Activated CD8-positive, alpha-beta T cell treated with anti-CD3 and anti-CD28 coated beads, Interleukin-2, amount 10 ng/mL, durations not matched to agents 7 days and 5 days (primary cell): ENCODE data around the gene RNF7. TPM values are rescaled to one million over a fixed set of nuclear protein-coding genes. Genes with fewer than 3 reads are reported as not detected.

Source experiments
- ATAC-seq: fragments of 150-1000 bp; cut with Tn5 transposase; one replicate; pipeline ENCODE4 v1.10.0; 2021; ENCODE audit warnings: moderate library complexity
- CTCF ChIA-PET: fragments of 350-600 bp; sonication (Branson Sonifier 250); formaldehyde crosslinking; loops from one replicate; lab custom pipeline; 2021; ENCODE audit warnings: antibody characterized with exemption; lab: Charles Lee
- POLR2A ChIA-PET: fragments of 350-600 bp; sonication (Branson Sonifier 250); formaldehyde crosslinking; loops from one replicate; lab custom pipeline; 2021; ENCODE audit warnings: antibody characterized with exemption; lab: Charles Lee
- DNase-seq: peaks from one replicate; pipeline ENCODE4 v3.0.0-alpha.2; 2020
- H3K27ac Mint-ChIP-seq: one replicate; pipeline ENCODE4 v1.8.0; 2021; ENCODE audit warnings: mild to moderate bottlenecking, mixed read lengths
- H3K27me3 Mint-ChIP-seq: one replicate; pipeline ENCODE4 v1.8.0; 2021; ENCODE audit warnings: low read depth, mixed read lengths
- H3K36me3 Mint-ChIP-seq: one replicate; pipeline ENCODE4 v1.8.0; 2021; ENCODE audit warnings: low read depth, mixed read lengths
- H3K4me1 Mint-ChIP-seq: one replicate; pipeline ENCODE4 v1.8.0; 2021; ENCODE audit warnings: low read depth, mixed read lengths
- H3K4me3 Mint-ChIP-seq: one replicate; pipeline ENCODE4 v1.8.0; 2021; ENCODE audit warnings: mild to moderate bottlenecking, mixed read lengths
- H3K9me3 Mint-ChIP-seq: one replicate; pipeline ENCODE4 v1.8.0; 2022; ENCODE audit warnings: mixed read lengths; ENCODE audit not compliant: insufficient read depth
- total RNA-seq, 2 experiments: library from RNA; stranded (reverse); gene quantifications; one replicate each; pipeline ENCODE4 v1.2.3, GENCODE V29; 2021

The RNF7 gene
- total RNA-seq, 2 experiments from 2014 or later: 58.5 to 61.2 TPM

DNA sequence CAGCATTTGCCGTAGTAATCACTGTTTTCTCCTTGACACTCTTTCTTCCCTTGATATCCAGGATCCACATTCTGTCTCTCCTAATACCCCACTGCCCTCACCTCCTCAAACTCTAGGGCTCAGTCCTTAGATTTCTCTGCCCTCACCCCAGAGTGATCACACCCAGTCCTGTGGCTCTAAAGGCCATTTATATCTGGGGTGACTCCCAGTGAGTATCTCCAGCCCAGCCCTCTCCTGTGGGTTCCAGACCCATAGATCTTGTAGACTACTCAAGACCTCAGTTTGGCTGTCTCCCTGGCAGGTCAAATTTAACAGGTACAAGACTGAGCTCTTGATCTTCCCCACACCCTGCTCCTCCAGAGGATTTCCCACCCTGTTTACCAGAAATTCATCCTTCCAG is 26.4 kb downstream of the RNF7 start:
- no peaks in the 10 kb centered on the region for H3K27me3 Mint-ChIP-seq
- H3K9me3 Mint-ChIP-seq: no peaks in the 10 kb centered on the region
- DNase-seq (no peak), ATAC-seq (no peak)
- H3K36me3 Mint-ChIP-seq: no peaks in the 10 kb centered on the region
- H3K4me3 Mint-ChIP-seq: no peak overlapping the region
- ChIA-PET CTCF (interaction anchor here (1.2 kb wide), 1 partner anchor 12 kb away, joined by 3 read pairs; no protein-coding TSS in a partner anchor), POLR2A (no interaction called here)
- peaks cover 5% of the 10 kb centered on the region for H3K4me1 Mint-ChIP-seq
- no peak overlapping the region for H3K27ac Mint-ChIP-seq

- Mint-ChIP-seq H3K4me3 (no peak overlapping the region), H3K27me3 (no peaks in the 10 kb centered on the region), H3K9me3 (no peaks in the 10 kb centered on the region), H3K36me3 (no peaks in the 10 kb centered on the region), H3K4me1 (peaks cover 5% of the 10 kb centered on the region), H3K27ac (no peak overlapping the region)
- no peak for DNase-seq
- CTCF ChIA-PET: interaction anchor here (1.2 kb wide), 1 partner anchor 12 kb away, joined by 3 read pairs; no protein-coding TSS in a partner anchor
- POLR2A ChIA-PET: no interaction called here
- ATAC-seq: peak; percentile 23
Observed at GRCh38 chr3:141764986-141765385, 26.9 kb downstream of the RNF7 start.

DNA sequence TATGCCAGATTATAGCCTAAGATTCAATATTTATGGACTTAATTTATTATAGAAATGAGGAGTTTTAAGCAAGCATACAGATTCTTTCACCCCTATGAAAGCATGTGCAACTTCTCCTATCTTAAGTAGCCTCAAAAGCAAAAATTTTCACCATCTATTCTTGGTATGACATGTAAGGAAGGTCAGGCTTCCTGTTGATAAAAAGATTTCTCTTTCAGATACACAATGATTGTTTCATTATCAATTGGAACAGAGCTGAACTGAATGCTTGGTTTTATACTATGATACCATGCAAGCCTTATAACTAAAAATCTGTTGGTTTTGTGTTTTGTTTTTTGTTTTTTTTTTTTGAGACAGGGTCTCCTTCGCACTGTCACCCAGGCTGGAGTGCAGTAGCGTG is 29.0 kb downstream of the RNF7 start:
- peaks cover 5% of the 10 kb centered on the region for H3K4me1 Mint-ChIP-seq
- H3K27me3 Mint-ChIP-seq: no peaks in the 10 kb centered on the region
- ATAC-seq (no peak), DNase-seq (no peak)
- H3K27ac Mint-ChIP-seq: no peak overlapping the region
- H3K9me3 Mint-ChIP-seq: no peaks in the 10 kb centered on the region
- H3K4me3 Mint-ChIP-seq: no peak overlapping the region
- CTCF ChIA-PET: interaction anchor here (0.7 to 1.6 kb wide), 6 partner anchors 12 to 312 kb away, joined by 3 to 4 read pairs (median 3); partner anchors contain the start of genes ATP1B3 and RNF7
- POLR2A ChIA-PET: interaction anchor here (0.9 to 1.0 kb wide), 2 partner anchors 29 to 31 kb away, joined by 5 read pairs; no protein-coding TSS in a partner anchor
- H3K36me3 Mint-ChIP-seq: no peaks in the 10 kb centered on the region

DNA sequence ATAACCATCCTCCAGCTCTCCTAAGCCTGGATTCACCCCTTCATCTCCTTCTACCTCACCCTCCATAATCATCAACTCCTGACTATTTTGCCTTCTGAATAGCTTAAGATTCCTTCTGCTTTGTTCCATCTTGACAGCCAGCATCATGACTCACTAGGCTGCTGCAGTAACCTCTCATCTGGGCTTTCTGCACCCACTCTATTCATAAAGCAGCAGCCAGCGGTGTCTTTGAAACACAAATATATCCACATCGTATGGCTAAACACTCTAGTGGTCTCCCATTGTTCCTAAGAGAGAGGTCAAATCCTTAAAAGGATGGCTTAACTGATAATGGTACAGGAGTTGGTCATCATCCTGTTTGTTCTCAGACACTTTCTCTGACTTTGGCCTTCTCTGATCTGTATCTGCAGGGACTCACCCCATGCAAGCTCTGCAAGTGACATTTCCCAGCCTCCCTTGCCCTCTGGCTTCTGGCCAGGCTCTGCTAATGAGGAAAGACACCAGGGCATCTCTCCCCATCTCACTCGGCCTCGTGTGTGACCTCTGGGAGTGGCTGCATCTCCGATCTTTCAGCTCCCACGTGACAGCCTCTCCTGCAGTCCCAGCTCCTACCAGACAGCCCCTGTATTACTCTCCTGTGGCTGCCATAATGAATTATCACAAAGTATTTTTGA is 31.3 kb downstream of the RNF7 start:
- ChIA-PET CTCF (no interaction called here), POLR2A (no interaction called here)
- H3K27ac Mint-ChIP-seq: no peak overlapping the region

DNA sequence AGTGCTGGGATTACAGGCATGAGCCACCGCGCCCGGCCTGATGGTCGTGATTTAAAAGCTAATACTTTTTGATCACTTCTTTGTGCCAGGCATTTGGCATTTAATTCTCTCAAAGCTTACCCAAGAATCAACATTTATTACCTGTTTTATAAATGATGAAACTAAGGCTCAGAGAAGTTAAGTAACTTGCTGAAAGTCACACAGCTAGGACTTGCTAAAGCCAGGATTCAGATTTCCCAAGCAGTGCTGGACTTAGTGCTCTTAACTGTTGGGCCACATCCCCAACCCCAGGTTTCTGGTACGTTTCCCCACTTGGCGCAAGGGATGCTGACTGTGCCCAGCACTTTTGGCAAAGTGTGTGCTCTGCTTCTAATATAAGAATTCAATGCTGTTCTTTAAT is 35.6 kb downstream of the RNF7 start:
- Mint-ChIP-seq H3K27me3 (no peaks in the 10 kb centered on the region), H3K4me1 (no peaks in the 10 kb centered on the region), H3K27ac (no peak overlapping the region), H3K9me3 (no peaks in the 10 kb centered on the region), H3K4me3 (no peak overlapping the region), H3K36me3 (no peaks in the 10 kb centered on the region)
- CTCF ChIA-PET: interaction anchor here (1.0 kb wide), 1 partner anchor 33 kb away, joined by 3 read pairs; no protein-coding TSS in a partner anchor
- no peak for DNase-seq
- ATAC-seq: no peak
- POLR2A ChIA-PET: interaction anchor here (0.6 kb wide), 1 partner anchor 21 kb away, joined by 3 read pairs; no protein-coding TSS in a partner anchor

More for the DNA sequence above, 31.3 kb downstream of the RNF7 start:
- Mint-ChIP-seq H3K27me3 (no peaks in the 10 kb centered on the region), H3K4me3 (no peak overlapping the region), H3K4me1 (peaks cover 5% of the 10 kb centered on the region), H3K9me3 (no peaks in the 10 kb centered on the region), H3K36me3 (no peaks in the 10 kb centered on the region)
- DNase-seq (no peak), ATAC-seq (no peak)

- DNase-seq (no peak), ATAC-seq (no peak)
- CTCF ChIA-PET: no interaction called here
- POLR2A ChIA-PET: no interaction called here
- no peaks in the 10 kb centered on the region for H3K27me3 Mint-ChIP-seq
- no peak overlapping the region for H3K4me3 Mint-ChIP-seq
- H3K36me3 Mint-ChIP-seq: no peaks in the 10 kb centered on the region
- H3K9me3 Mint-ChIP-seq: no peaks in the 10 kb centered on the region
- H3K4me1 Mint-ChIP-seq: no peaks in the 10 kb centered on the region
- no peak overlapping the region for H3K27ac Mint-ChIP-seq
Observed at GRCh38 chr3:141776376-141776775, 38.3 kb downstream of the RNF7 start.

GRCh38 chr3:141776885-141777284 is 38.8 kb downstream of the RNF7 start:
- no peaks in the 10 kb centered on the region for H3K4me1 Mint-ChIP-seq
- no peak overlapping the region for H3K27ac Mint-ChIP-seq
- H3K36me3 Mint-ChIP-seq: no peaks in the 10 kb centered on the region
- H3K9me3 Mint-ChIP-seq: no peaks in the 10 kb centered on the region
- H3K4me3 Mint-ChIP-seq: no peak overlapping the region
- POLR2A ChIA-PET: no interaction called here
- H3K27me3 Mint-ChIP-seq: no peaks in the 10 kb centered on the region
- CTCF ChIA-PET: no interaction called here
- ATAC-seq (no peak), DNase-seq (no peak)

- Mint-ChIP-seq H3K4me3 (no peak overlapping the region), H3K27ac (no peak overlapping the region), H3K9me3 (no peaks in the 10 kb centered on the region), H3K27me3 (no peaks in the 10 kb centered on the region), H3K4me1 (no peaks in the 10 kb centered on the region), H3K36me3 (no peaks in the 10 kb centered on the region)
- ATAC-seq (no peak), DNase-seq (no peak)
- ChIA-PET CTCF (no interaction called here), POLR2A (interaction anchor here (1.0 kb wide), 1 partner anchor 19 kb away, joined by 4 read pairs; no protein-coding TSS in a partner anchor)
Observed at GRCh38 chr3:141777957-141778813, 40.1 kb downstream of the RNF7 start.

DNA sequence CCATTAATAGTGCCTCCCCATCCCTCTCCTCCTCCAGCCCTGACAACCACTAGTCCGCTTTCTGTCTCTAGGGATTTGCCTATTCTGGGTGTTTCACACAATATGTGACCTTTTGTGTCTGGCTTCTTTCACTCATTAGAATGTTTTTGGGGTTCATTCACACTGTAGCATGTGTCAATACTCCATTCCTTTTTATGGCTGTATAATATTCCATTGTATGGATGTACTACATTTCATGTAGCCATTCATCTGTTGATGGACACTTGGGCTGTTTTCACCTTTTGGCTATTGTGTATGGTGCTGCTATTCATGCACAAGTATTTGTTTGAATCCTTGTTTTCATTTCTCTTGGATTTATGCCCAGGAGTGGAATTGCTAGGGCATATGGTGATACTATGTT is 41.6 kb downstream of the RNF7 start:
- POLR2A ChIA-PET: no interaction called here
- no peak for DNase-seq
- H3K9me3 Mint-ChIP-seq: no peaks in the 10 kb centered on the region
- CTCF ChIA-PET: no interaction called here
- no peaks in the 10 kb centered on the region for H3K36me3 Mint-ChIP-seq
- H3K4me1 Mint-ChIP-seq: no peaks in the 10 kb centered on the region
- no peak overlapping the region for H3K27ac Mint-ChIP-seq
- no peak overlapping the region for H3K4me3 Mint-ChIP-seq
- no peaks in the 10 kb centered on the region for H3K27me3 Mint-ChIP-seq
- ATAC-seq: no peak

- DNase-seq (no peak), ATAC-seq (no peak)
- no peaks in the 10 kb centered on the region for H3K4me1 Mint-ChIP-seq
- no peak overlapping the region for H3K4me3 Mint-ChIP-seq
- H3K9me3 Mint-ChIP-seq: no peaks in the 10 kb centered on the region
- H3K36me3 Mint-ChIP-seq: no peaks in the 10 kb centered on the region
- CTCF ChIA-PET: interaction anchor here (0.6 to 1.8 kb wide), 3 partner anchors 10 to 80 kb away, joined by 3 to 4 read pairs (median 3); no protein-coding TSS in a partner anchor
- H3K27ac Mint-ChIP-seq: no peak overlapping the region
- POLR2A ChIA-PET: interaction anchor here (0.7 kb wide), 1 partner anchor 20 kb away, joined by 3 read pairs; no protein-coding TSS in a partner anchor
- H3K27me3 Mint-ChIP-seq: no peaks in the 10 kb centered on the region
Observed at GRCh38 chr3:141782386-141782932, 44.4 kb downstream of the RNF7 start.

DNA sequence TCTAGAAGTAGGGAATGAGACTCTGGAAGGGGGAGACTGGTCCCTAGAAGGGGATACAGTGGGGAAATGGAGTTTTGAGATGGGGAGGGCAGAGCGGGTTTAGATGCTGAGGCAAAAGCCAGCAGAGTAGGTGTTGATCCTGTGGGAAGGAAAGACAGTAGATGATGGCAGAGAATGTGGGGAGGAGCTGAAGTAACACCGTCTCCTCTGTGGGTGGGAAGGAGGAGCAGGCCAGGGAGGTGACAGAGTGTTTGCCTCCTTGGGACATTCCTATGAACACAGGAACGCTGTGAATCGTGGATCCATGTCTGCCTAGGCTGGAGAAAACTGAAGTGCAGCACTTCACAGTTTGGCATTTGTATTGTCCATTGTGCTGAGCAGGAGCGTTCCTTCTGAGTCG is 45.5 kb downstream of the RNF7 start:
- Mint-ChIP-seq H3K27ac (no peak overlapping the region), H3K36me3 (no peaks in the 10 kb centered on the region), H3K4me3 (no peak overlapping the region), H3K9me3 (no peaks in the 10 kb centered on the region), H3K27me3 (no peaks in the 10 kb centered on the region), H3K4me1 (peaks cover 2% of the 10 kb centered on the region)
- ATAC-seq: no peak
- ChIA-PET POLR2A (no interaction called here), CTCF (interaction anchor here (0.9 to 1.8 kb wide), 2 partner anchors 9 to 16 kb away, joined by 3 to 4 read pairs; no protein-coding TSS in a partner anchor)
- DNase-seq: no peak
